ENCODE measurements around the gene CDC25C. TPM values are rescaled to one million over a fixed set of nuclear protein-coding genes. Genes with fewer than 3 reads are reported as not detected.

The CDC25C gene
- total and polyA plus RNA-seq, 9 of the 15 experiments (the other 6 are each of a cell fraction or from before 2014, with no cell fraction given): 19.1 to 63.7 (median 31.9) TPM

GRCh38 chr5:138241688-138242571 lies 89.7 kb downstream of the CDC25C start (continued):
- TF ChIP-seq SMAD4 (CRISPR knock-in tag; conservative IDR thresholded peaks at IDR 0.05): peak; percentile 44; the same call in 1 of the 2 replicates
- no peak for TF ChIP-seq MECOM (CRISPR knock-in tag; IDR thresholded peaks at IDR 0.05)
- no peak for TF ChIP-seq ZNF239 (CRISPR knock-in tag; IDR thresholded peaks at IDR 0.05)
- TF ChIP-seq POLR3G (IDR thresholded peaks at IDR 0.05; ENCODE audit: extremely low read depth, insufficient read length, insufficient replicate concordance): no peak
- no peak for TF ChIP-seq MNT (conservative IDR thresholded peaks at IDR 0.05)
- TF ChIP-seq RAD21 (CRISPR knock-in tag; conservative IDR thresholded peaks at IDR 0.05 in 1 of 2, IDR thresholded peaks at IDR 0.05 in 1 of 2): no peak
- 0 out of 2 replicates have a peak, but pooled peaks have one; percentile 29 for TF ChIP-seq CREB1 (IDR thresholded peaks at IDR 0.05)
- TF ChIP-seq CREB1 (CRISPR knock-in tag; IDR thresholded peaks at IDR 0.05): no peak
- TF ChIP-seq LARP7 (IDR thresholded peaks at IDR 0.05): no peak
- TF ChIP-seq GTF3C2 (IDR thresholded peaks at IDR 0.05; ENCODE audit: borderline replicate concordance, extremely low read depth, insufficient read length): no peak
- TF ChIP-seq PHF8 (IDR thresholded peaks at IDR 0.05; ENCODE audit: borderline replicate concordance, low read length): peak; percentile 31; the same call in 1 of the 2 replicates

Data from K562 (cell line).